ENCODE results near the gene KLHL1.

The KLHL1 gene

GRCh38 chr13:69720278-69720983 lies 387.8 kb downstream of the KLHL1 start:
- TF ChIP-seq CTCF (IDR thresholded peaks at IDR 0.05) = no peak
- DNase-seq (ENCODE audit: low spot score) = no peak
- no peak overlapping the region for H3K4me3 ChIP-seq

GRCh38 chr13:69706807-69707206 lies 401.4 kb downstream of the KLHL1 start:
- no peak for DNase-seq (ENCODE audit: low spot score)
- TF ChIP-seq CTCF (IDR thresholded peaks at IDR 0.05) = no peak
- Histone ChIP-seq H3K27ac (no peak overlapping the region), H3K4me3 (no peak overlapping the region)

More at GRCh38 chr13:69720278-69720983, 387.8 kb downstream of the KLHL1 start:
- no peak overlapping the region for H3K27ac ChIP-seq

- Histone ChIP-seq H3K4me3 (no peak overlapping the region), H3K27ac (no peak overlapping the region)
- no peak for TF ChIP-seq CTCF (IDR thresholded peaks at IDR 0.05)
- DNase-seq (ENCODE audit: low spot score) = no peak
Measured at GRCh38 chr13:69704311-69704710, 403.9 kb downstream of the KLHL1 start.

GRCh38 chr13:69690999-69691398 lies 417.3 kb downstream of the KLHL1 start:
- no peak for TF ChIP-seq CTCF (IDR thresholded peaks at IDR 0.05)
- no peak overlapping the region for H3K27ac ChIP-seq

GRCh38 chr13:69683921-69684686 lies 424.1 kb downstream of the KLHL1 start:
- Histone ChIP-seq H3K4me3 (no peak overlapping the region), H3K27ac (no peak overlapping the region)
- no peak for DNase-seq (ENCODE audit: low spot score)
- TF ChIP-seq CTCF (IDR thresholded peaks at IDR 0.05) = no peak

More at GRCh38 chr13:69690999-69691398, 417.3 kb downstream of the KLHL1 start:
- no peak overlapping the region for H3K4me3 ChIP-seq
- DNase-seq (ENCODE audit: low spot score) = no peak

- no peak for TF ChIP-seq CTCF (IDR thresholded peaks at IDR 0.05)
- Histone ChIP-seq H3K4me3 (no peak overlapping the region), H3K27ac (no peak overlapping the region)
- no peak for DNase-seq (ENCODE audit: low spot score)
Measured at GRCh38 chr13:69681722-69682121, 426.5 kb downstream of the KLHL1 start.

- Histone ChIP-seq H3K4me3 (no peak overlapping the region), H3K27ac (no peak overlapping the region)
- no peak for DNase-seq (ENCODE audit: low spot score)
- TF ChIP-seq CTCF (IDR thresholded peaks at IDR 0.05) = no peak
Measured at GRCh38 chr13:69677343-69677742, 430.9 kb downstream of the KLHL1 start.

Measured in coronary artery (tissue), 2 donors.